ENCODE measurements around the gene TNP1.

The TNP1 gene

GRCh38 chr2:216859944-216860343 lies at the start of gene TNP1:
TSS of gene TNP1 (minus strand) at chr2:216860064. CDS start at chr2:216860034, 30 bp downstream.
- DNase-seq (ENCODE audit: low read depth), result no peak
- H3K4me3 ChIP-seq (ENCODE audit: low read depth, low read length), result no peak within 1 kb of the TSS
- no peak for TF ChIP-seq CTCF (IDR thresholded peaks at IDR 0.05; ENCODE audit: insufficient read depth, low read depth, low read length, missing control alignments)

- TF ChIP-seq CTCF (IDR thresholded peaks at IDR 0.05; ENCODE audit: insufficient read depth, low read depth, low read length, missing control alignments), result no peak
- no peak overlapping the region for H3K4me3 ChIP-seq (ENCODE audit: low read depth, low read length)
- no peak for DNase-seq (ENCODE audit: low read depth)
Observed at GRCh38 chr2:216908300-216908699, 48.4 kb upstream of the TNP1 start.

GRCh38 chr2:216905649-216906329 lies 45.9 kb upstream of the TNP1 start:
- no peak overlapping the region for H3K4me3 ChIP-seq (ENCODE audit: low read depth, low read length)
- DNase-seq (ENCODE audit: low read depth), result no peak
- TF ChIP-seq CTCF (IDR thresholded peaks at IDR 0.05; ENCODE audit: insufficient read depth, low read depth, low read length, missing control alignments), result no peak

GRCh38 chr2:216904974-216905373 lies 45.1 kb upstream of the TNP1 start:
- TF ChIP-seq CTCF (IDR thresholded peaks at IDR 0.05; ENCODE audit: insufficient read depth, low read depth, low read length, missing control alignments), result no peak
- no peak for DNase-seq (ENCODE audit: low read depth)
- no peak overlapping the region for H3K4me3 ChIP-seq (ENCODE audit: low read depth, low read length)

- no peak for TF ChIP-seq CTCF (IDR thresholded peaks at IDR 0.05; ENCODE audit: insufficient read depth, low read depth, low read length, missing control alignments)
- no peak for DNase-seq (ENCODE audit: low read depth)
- no peak overlapping the region for H3K4me3 ChIP-seq (ENCODE audit: low read depth, low read length)
Observed at GRCh38 chr2:216904554-216904953, 44.7 kb upstream of the TNP1 start.

- no peak for TF ChIP-seq CTCF (IDR thresholded peaks at IDR 0.05; ENCODE audit: insufficient read depth, low read depth, low read length, missing control alignments)
- no peak for DNase-seq (ENCODE audit: low read depth)
Observed at GRCh38 chr2:216903470-216903869, 43.6 kb upstream of the TNP1 start.

GRCh38 chr2:216901273-216901672 lies 41.4 kb upstream of the TNP1 start:
- TF ChIP-seq CTCF (IDR thresholded peaks at IDR 0.05; ENCODE audit: insufficient read depth, low read depth, low read length, missing control alignments), result no peak
- no peak overlapping the region for H3K4me3 ChIP-seq (ENCODE audit: low read depth, low read length)
- no peak for DNase-seq (ENCODE audit: low read depth)

More at GRCh38 chr2:216903470-216903869, 43.6 kb upstream of the TNP1 start:
- H3K4me3 ChIP-seq (ENCODE audit: low read depth, low read length), result no peak overlapping the region

Data from GM12865 (cell line).